ENCODE data around the gene FCGR3B. TPM values are rescaled to one million over a fixed set of nuclear protein-coding genes. Genes with fewer than 3 reads are reported as not detected.
A peak's percentile ranks its signal among the peaks of the same experiment; 100 is the strongest.
"Not testable (repeated sequence)": the region's sequence is repeated elsewhere in the genome, so short reads cannot be mapped to it uniquely, and the experiment has no call there.

The FCGR3B gene
- total RNA-seq: 1 to 10 TPM; 4.5 to 9.3 TPM
- long read RNA-seq, donor 1, partial matches to known transcripts: 0 of 2 reads
- long read RNA-seq, donor 1, other reads (novel, unspliced or antisense): 0 of 2 reads
- long read RNA-seq, donor 2, partial matches to known transcripts: 0 of 1 reads
- long read RNA-seq, donor 2, other reads (novel, unspliced or antisense): 0 of 1 reads

- intact Hi-C loops (cut with DNase I): no loop called here
- DNase-seq (ENCODE audit: low spot score): no peak
Measured at GRCh38 chr1:161631076-161631475, at the start of gene FCGR3B. Gene FCGR3B, minus strand, starts transcription at chr1:161631176. Its CDS starts 82 bp downstream, at chr1:161631094.

GRCh38 chr1:161678500-161678899 lies 47.5 kb upstream of the FCGR3B start:
- DNase-seq (ENCODE audit: low spot score): no peak
- intact Hi-C loops (cut with DNase I): no loop called here

- no peak for DNase-seq (ENCODE audit: low spot score)
- intact Hi-C loops (cut with DNase I): no loop called here
Measured at GRCh38 chr1:161676958-161677689, 46.1 kb upstream of the FCGR3B start.

GRCh38 chr1:161676441-161676840 lies 45.5 kb upstream of the FCGR3B start:
- DNase-seq (ENCODE audit: low spot score): no peak
- intact Hi-C loops (cut with DNase I): no loop called here

- intact Hi-C loops (cut with DNase I): not testable (repeated sequence)
Measured at GRCh38 chr1:161674908-161675307, 43.9 kb upstream of the FCGR3B start.

GRCh38 chr1:161674447-161674846 lies 43.5 kb upstream of the FCGR3B start:
- intact Hi-C loops (cut with DNase I); DNase-seq (ENCODE audit: low spot score): not testable (repeated sequence)

More at GRCh38 chr1:161674908-161675307, 43.9 kb upstream of the FCGR3B start:
- not testable (repeated sequence) for DNase-seq (ENCODE audit: low spot score)

GRCh38 chr1:161673437-161673836 lies 42.5 kb upstream of the FCGR3B start:
- DNase-seq (ENCODE audit: low spot score); intact Hi-C loops (cut with DNase I): not testable (repeated sequence)

GRCh38 chr1:161671045-161672020 lies 40.4 kb upstream of the FCGR3B start:
- peak; percentile 79 for DNase-seq (ENCODE audit: low spot score)
- intact Hi-C loops (cut with DNase I): not testable (repeated sequence)

GRCh38 chr1:161664689-161665088 lies 33.7 kb upstream of the FCGR3B start:
- intact Hi-C loops (cut with DNase I); DNase-seq (ENCODE audit: low spot score): not testable (repeated sequence)

GRCh38 chr1:161663569-161663968 lies 32.6 kb upstream of the FCGR3B start:
- DNase-seq (ENCODE audit: low spot score); intact Hi-C loops (cut with DNase I): not testable (repeated sequence)

GRCh38 chr1:161662684-161663339 lies 31.8 kb upstream of the FCGR3B start, which contains the start of gene FCGR2B:
Gene FCGR2B, plus strand, starts transcription at chr1:161663143. Its CDS starts 99 bp downstream, at chr1:161663242.
- DNase-seq (ENCODE audit: low spot score); intact Hi-C loops (cut with DNase I): not testable (repeated sequence)

GRCh38 chr1:161661660-161662311 lies 30.8 kb upstream of the FCGR3B start:
- intact Hi-C loops (cut with DNase I); DNase-seq (ENCODE audit: low spot score): not testable (repeated sequence)

GRCh38 chr1:161658524-161658923 lies 27.5 kb upstream of the FCGR3B start:
- DNase-seq (ENCODE audit: low spot score); intact Hi-C loops (cut with DNase I): not testable (repeated sequence)

GRCh38 chr1:161653971-161654370 lies 23.0 kb upstream of the FCGR3B start:
- intact Hi-C loops (cut with DNase I); DNase-seq (ENCODE audit: low spot score): not testable (repeated sequence)

- intact Hi-C loops (cut with DNase I); DNase-seq (ENCODE audit: low spot score): not testable (repeated sequence)
Measured at GRCh38 chr1:161653541-161653940, 22.6 kb upstream of the FCGR3B start.

- intact Hi-C loops (cut with DNase I); DNase-seq (ENCODE audit: low spot score): not testable (repeated sequence)
Measured at GRCh38 chr1:161647507-161648360, 16.8 kb upstream of the FCGR3B start.

GRCh38 chr1:161644855-161645254 lies 13.9 kb upstream of the FCGR3B start:
- DNase-seq (ENCODE audit: low spot score); intact Hi-C loops (cut with DNase I): not testable (repeated sequence)
